ENCODE results near the gene KRT36.

KRT36 gene

DNA sequence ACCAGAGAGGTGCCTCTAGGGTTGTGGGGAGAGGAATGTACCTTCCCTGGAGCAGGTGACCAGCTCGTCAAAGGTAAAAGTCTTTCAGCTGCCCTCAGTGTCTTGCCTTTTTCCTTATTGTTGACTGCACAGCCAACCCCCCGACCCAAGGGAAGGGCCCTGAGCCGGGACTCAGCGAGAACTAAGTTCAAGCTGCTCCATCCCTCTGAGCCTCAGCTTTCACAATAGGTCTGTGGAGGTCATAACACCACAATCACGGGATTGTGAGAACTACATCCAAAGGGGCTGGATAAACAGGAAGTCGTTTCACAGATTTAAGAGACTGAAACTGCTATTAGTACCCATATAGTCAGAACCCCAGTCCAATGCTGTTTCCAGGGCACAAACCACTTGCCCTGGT lies 2.6 kb upstream of the KRT36 start:
- H3K27ac ChIP-seq (ENCODE audit: low read length), result no peak overlapping the region
- TF ChIP-seq EZH2 (optimal IDR thresholded peaks at IDR 0.05; ENCODE audit: low read depth, low read length), result no peak
- no peak for TF ChIP-seq EZH2phosphoT487 (IDR thresholded peaks at IDR 0.05; ENCODE audit: low read length)
- no peak for TF ChIP-seq CTCF (IDR thresholded peaks at IDR 0.05; ENCODE audit: low read length)
- no peaks in the 10 kb centered on the region for H3K9me3 ChIP-seq (replicated peaks; ENCODE audit: insufficient read depth, low read length)

GRCh38 chr17:41491476-41491875 lies 1.8 kb upstream of the KRT36 start:
- no peak for DNase-seq
- H3K9me3 ChIP-seq (replicated peaks; ENCODE audit: insufficient read depth, low read length), result no peaks in the 10 kb centered on the region
- H2AFZ ChIP-seq (ENCODE audit: low read length), result no peak overlapping the region
- no peaks in the 10 kb centered on the region for H3K79me2 ChIP-seq (ENCODE audit: low read length)
- H3K36me3 ChIP-seq (replicated peaks; ENCODE audit: insufficient read depth, low read length), result no peaks in the 10 kb centered on the region
- no peak for TF ChIP-seq CTCF (IDR thresholded peaks at IDR 0.05; ENCODE audit: low read length)
- TF ChIP-seq EZH2phosphoT487 (IDR thresholded peaks at IDR 0.05; ENCODE audit: low read length), result no peak
- no peak for TF ChIP-seq EZH2 (optimal IDR thresholded peaks at IDR 0.05; ENCODE audit: low read depth, low read length)
- H3K4me3 ChIP-seq (ENCODE audit: low read length), result no peak overlapping the region
- H3K9me2 ChIP-seq (replicated peaks; ENCODE audit: insufficient read depth, low read length), result no peaks in the 10 kb centered on the region
- no peak overlapping the region for H3K9ac ChIP-seq (ENCODE audit: low read length)
- H3K27ac ChIP-seq (ENCODE audit: low read length), result no peak overlapping the region
- no peak overlapping the region for H3K4me2 ChIP-seq (ENCODE audit: low read depth, low read length)
- no peaks in the 10 kb centered on the region for H3K27me3 ChIP-seq (replicated peaks; ENCODE audit: insufficient read depth, low read length)
- no peaks in the 10 kb centered on the region for H3K4me1 ChIP-seq (ENCODE audit: low read length)
- no peaks in the 10 kb centered on the region for H4K20me1 ChIP-seq (ENCODE audit: insufficient read depth, low read length)
- no peaks in the 10 kb centered on the region for H3F3A ChIP-seq (ENCODE audit: insufficient read depth, low read length)

More for the DNA sequence above, 2.6 kb upstream of the KRT36 start:
- H3K9ac ChIP-seq (ENCODE audit: low read length), result no peak overlapping the region
- no peaks in the 10 kb centered on the region for H3K9me2 ChIP-seq (replicated peaks; ENCODE audit: insufficient read depth, low read length)
- no peaks in the 10 kb centered on the region for H3K27me3 ChIP-seq (replicated peaks; ENCODE audit: insufficient read depth, low read length)
- no peaks in the 10 kb centered on the region for H3F3A ChIP-seq (ENCODE audit: insufficient read depth, low read length)
- H3K36me3 ChIP-seq (replicated peaks; ENCODE audit: insufficient read depth, low read length), result no peaks in the 10 kb centered on the region
- no peak overlapping the region for H3K4me2 ChIP-seq (ENCODE audit: low read depth, low read length)
- no peak overlapping the region for H3K4me3 ChIP-seq (ENCODE audit: low read length)
- H4K20me1 ChIP-seq (ENCODE audit: insufficient read depth, low read length), result no peaks in the 10 kb centered on the region
- H3K79me2 ChIP-seq (ENCODE audit: low read length), result no peaks in the 10 kb centered on the region
- no peaks in the 10 kb centered on the region for H3K4me1 ChIP-seq (ENCODE audit: low read length)
- no peak overlapping the region for H2AFZ ChIP-seq (ENCODE audit: low read length)
- DNase-seq, result no peak

GRCh38 chr17:41490000-41490990 lies 585 bp upstream of the KRT36 start:
- H3K9ac ChIP-seq (ENCODE audit: low read length), result no peak overlapping the region
- no peaks in the 10 kb centered on the region for H3K79me2 ChIP-seq (ENCODE audit: low read length)
- no peak overlapping the region for H3K4me2 ChIP-seq (ENCODE audit: low read depth, low read length)
- no peak for DNase-seq
- H3K4me3 ChIP-seq (ENCODE audit: low read length), result no peak overlapping the region
- no peaks in the 10 kb centered on the region for H3K27me3 ChIP-seq (replicated peaks; ENCODE audit: insufficient read depth, low read length)
- H3K9me2 ChIP-seq (replicated peaks; ENCODE audit: insufficient read depth, low read length), result no peaks in the 10 kb centered on the region
- H3K36me3 ChIP-seq (replicated peaks; ENCODE audit: insufficient read depth, low read length), result no peaks in the 10 kb centered on the region
- no peaks in the 10 kb centered on the region for H4K20me1 ChIP-seq (ENCODE audit: insufficient read depth, low read length)
- H3K4me1 ChIP-seq (ENCODE audit: low read length), result no peaks in the 10 kb centered on the region
- H3F3A ChIP-seq (ENCODE audit: insufficient read depth, low read length), result no peaks in the 10 kb centered on the region
- TF ChIP-seq EZH2phosphoT487 (IDR thresholded peaks at IDR 0.05; ENCODE audit: low read length), result no peak
- TF ChIP-seq EZH2 (optimal IDR thresholded peaks at IDR 0.05; ENCODE audit: low read depth, low read length), result no peak
- TF ChIP-seq CTCF (IDR thresholded peaks at IDR 0.05; ENCODE audit: low read length), result no peak
- H3K9me3 ChIP-seq (replicated peaks; ENCODE audit: insufficient read depth, low read length), result no peaks in the 10 kb centered on the region
- H3K27ac ChIP-seq (ENCODE audit: low read length), result no peak overlapping the region
- H2AFZ ChIP-seq (ENCODE audit: low read length), result no peak overlapping the region
